Measurements from ENCODE around the gene ABHD11.

The ABHD11 gene

GRCh38 chr7:73700581-73701134 lies 37.9 kb downstream of the ABHD11 start:
- no peak for DNase-seq (ENCODE audit: low spot score)

GRCh38 chr7:73700069-73700423 lies 38.6 kb downstream of the ABHD11 start:
- DNase-seq (ENCODE audit: low spot score), result no peak

- DNase-seq (ENCODE audit: low spot score), result no peak
Measured at GRCh38 chr7:73699370-73700068, 39.1 kb downstream of the ABHD11 start.

- DNase-seq (ENCODE audit: low spot score), result no peak
Measured at GRCh38 chr7:73698410-73698809, 40.2 kb downstream of the ABHD11 start.

- no peak for DNase-seq (ENCODE audit: low spot score)
Measured at GRCh38 chr7:73696372-73696771, 42.2 kb downstream of the ABHD11 start.

- no peak for DNase-seq (ENCODE audit: low spot score)
Measured at GRCh38 chr7:73690646-73691045, 48.0 kb downstream of the ABHD11 start.

GRCh38 chr7:73688288-73688687 lies 50.3 kb downstream of the ABHD11 start:
- DNase-seq (ENCODE audit: low spot score), result no peak
